IPS-18a (cell line): ENCODE measurements around the gene RAB7B.
"Not testable (repeated sequence)": the region's sequence is repeated elsewhere in the genome, so short reads cannot be mapped to it uniquely, and the experiment has no call there.

Source experiments
- H3K27ac ChIP-seq: one replicate; pipeline ENCODE4 v1.5.1; 2013; ENCODE audit warnings: low read length
- H3K27me3 ChIP-seq: one replicate; pipeline ENCODE4 v1.6.1; 2013; ENCODE audit warnings: mild to moderate bottlenecking, low read length; ENCODE audit not compliant: control insufficient read depth, insufficient read depth
- H3K36me3 ChIP-seq: one replicate; pipeline ENCODE4 v1.6.1; 2013; ENCODE audit warnings: low read depth, low read length; ENCODE audit not compliant: control insufficient read depth
- H3K4me1 ChIP-seq: one replicate; pipeline ENCODE4 v1.6.1; 2013; ENCODE audit warnings: low read depth, low read length; ENCODE audit not compliant: control insufficient read depth
- H3K4me3 ChIP-seq: one replicate; pipeline ENCODE4 v1.5.1; 2013; ENCODE audit warnings: low read length
- H3K9ac ChIP-seq: one replicate; pipeline ENCODE4 v1.6.1; 2013; ENCODE audit warnings: mild to moderate bottlenecking, low read length, moderate library complexity
- H3K9me3 ChIP-seq: one replicate; pipeline ENCODE4 v1.6.1; 2013; ENCODE audit warnings: low read depth, low read length; ENCODE audit not compliant: control insufficient read depth

The RAB7B gene, protein sequence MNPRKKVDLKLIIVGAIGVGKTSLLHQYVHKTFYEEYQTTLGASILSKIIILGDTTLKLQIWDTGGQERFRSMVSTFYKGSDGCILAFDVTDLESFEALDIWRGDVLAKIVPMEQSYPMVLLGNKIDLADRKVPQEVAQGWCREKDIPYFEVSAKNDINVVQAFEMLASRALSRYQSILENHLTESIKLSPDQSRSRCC

DNA sequence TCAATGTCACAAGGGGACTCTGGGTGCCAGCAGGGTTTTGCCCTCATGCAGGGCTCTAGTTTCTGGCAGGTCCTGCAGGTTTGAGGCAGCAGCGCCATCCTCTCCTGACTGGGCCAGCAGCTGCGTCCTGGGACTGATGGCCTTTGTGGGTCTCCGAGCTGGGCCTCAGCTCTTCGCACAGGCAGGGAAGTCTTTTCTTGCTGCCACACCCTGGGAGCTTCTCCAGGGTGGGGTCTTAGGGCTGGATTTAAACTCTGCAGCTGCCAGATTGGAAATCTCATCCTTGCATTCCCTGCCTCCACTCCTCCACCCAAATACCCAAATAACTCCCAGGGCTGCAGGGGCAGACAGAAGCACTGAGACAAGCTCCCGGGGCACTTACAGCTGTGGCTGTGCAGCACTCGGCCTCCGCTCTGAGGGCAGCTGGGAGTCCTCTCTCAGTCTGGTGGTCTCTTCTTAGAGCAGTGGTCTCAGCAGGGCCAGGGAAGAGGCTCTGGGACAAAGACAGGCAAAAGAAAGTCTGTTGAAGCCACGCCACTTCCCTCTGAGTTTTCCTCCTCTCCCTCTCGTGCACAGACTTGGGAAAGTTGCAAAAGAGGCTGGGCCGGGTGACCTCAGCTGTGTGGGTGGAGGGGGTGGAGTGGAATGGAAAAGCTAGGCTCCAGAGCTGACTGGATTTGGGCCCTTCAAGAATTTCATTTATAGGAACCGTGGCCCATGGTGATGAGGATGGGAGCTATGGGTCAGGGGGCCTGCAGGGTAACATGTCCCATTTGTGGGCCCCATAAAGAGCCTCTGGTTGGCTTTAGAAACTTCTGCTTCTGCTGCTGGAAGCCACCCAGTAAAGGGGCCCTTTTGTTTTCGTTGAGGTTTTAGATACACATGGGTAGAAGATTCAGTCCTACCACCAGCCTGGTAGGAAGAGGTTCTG lies at the start of gene RAB7B:
Gene RAB7B (minus strand): TSS at position 525 of the 931 bp plus-strand sequence. CDS start 9,260 bp downstream, outside the sequence.
- peaks cover 6% of the 10 kb centered on the region for H3K4me1 ChIP-seq
- H3K27me3 ChIP-seq: peaks cover 1% of the 10 kb centered on the region
- no peak within 1 kb of the TSS for H3K27ac ChIP-seq
- H3K9ac ChIP-seq: no peak within 1 kb of the TSS
- H3K36me3 ChIP-seq: no peaks in the 10 kb centered on the region
- no peaks in the 10 kb centered on the region for H3K9me3 ChIP-seq
- H3K4me3 ChIP-seq: no peak within 1 kb of the TSS

DNA sequence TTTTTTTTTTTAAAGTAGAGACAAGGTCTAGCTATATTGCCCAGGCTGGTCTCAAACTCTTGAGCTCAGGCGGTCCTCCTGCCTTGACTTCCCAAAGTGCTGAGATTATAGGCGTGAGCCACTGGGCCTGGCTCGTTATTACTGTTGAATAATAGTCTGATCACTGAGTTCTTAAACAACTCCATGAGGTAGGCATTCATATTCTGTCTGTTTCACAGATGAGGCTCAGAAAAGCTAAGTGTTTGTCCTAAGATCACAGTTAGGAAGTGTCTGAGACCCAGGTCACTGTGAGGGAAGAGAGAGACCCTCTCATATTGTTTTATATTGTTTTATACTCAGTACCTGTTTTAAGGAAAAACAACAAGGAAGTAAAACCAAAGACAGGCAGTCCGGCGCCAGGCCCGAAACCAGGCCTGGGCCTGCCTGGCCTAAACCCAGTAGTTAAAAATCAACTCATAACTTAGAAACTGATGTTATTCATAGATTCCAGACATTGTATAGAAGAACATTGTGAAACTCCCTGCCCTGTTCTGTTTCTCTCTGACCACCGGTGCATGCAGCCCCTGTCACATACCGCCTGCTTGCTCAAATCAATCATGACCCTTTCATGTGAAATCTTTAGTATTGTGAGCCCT lies 49.2 kb upstream of the RAB7B start:
- H3K27ac ChIP-seq, H3K36me3 ChIP-seq, H3K27me3 ChIP-seq, H3K9ac ChIP-seq, H3K4me3 ChIP-seq, H3K9me3 ChIP-seq, H3K4me1 ChIP-seq: not testable (repeated sequence)

DNA sequence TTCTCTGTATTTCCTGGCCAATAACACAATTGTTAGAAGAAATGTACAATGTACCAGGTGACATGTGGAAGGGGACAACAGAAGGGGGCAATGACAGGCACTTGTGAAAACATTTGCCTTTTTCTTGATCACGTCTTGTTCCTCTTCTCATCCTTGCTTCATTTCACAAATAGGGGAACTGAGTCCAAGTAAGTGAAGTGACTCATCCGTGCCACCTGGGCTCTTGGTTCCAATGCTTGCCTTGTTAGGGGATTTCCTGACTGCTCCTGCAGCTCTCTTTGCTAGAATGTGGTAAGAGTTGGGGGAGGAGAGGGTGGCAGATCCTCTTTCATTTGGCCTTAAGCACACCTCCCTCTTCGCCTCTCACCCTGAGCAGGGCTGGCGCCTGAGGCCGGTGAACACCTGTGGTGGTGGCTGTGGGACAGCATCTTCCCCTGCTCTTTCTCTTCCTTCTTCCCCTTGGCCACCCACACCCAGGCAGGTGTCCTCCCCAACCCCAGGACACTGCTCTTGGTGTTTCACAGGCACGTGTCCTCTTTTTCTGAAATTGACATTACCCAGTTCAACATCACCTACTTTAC lies 47.5 kb upstream of the RAB7B start:
- H3K27me3 ChIP-seq: no peaks in the 10 kb centered on the region
- no peaks in the 10 kb centered on the region for H3K36me3 ChIP-seq
- H3K4me1 ChIP-seq: peaks cover 7% of the 10 kb centered on the region
- no peak overlapping the region for H3K9ac ChIP-seq
- H3K27ac ChIP-seq: no peak overlapping the region
- no peak overlapping the region for H3K4me3 ChIP-seq
- no peaks in the 10 kb centered on the region for H3K9me3 ChIP-seq

DNA sequence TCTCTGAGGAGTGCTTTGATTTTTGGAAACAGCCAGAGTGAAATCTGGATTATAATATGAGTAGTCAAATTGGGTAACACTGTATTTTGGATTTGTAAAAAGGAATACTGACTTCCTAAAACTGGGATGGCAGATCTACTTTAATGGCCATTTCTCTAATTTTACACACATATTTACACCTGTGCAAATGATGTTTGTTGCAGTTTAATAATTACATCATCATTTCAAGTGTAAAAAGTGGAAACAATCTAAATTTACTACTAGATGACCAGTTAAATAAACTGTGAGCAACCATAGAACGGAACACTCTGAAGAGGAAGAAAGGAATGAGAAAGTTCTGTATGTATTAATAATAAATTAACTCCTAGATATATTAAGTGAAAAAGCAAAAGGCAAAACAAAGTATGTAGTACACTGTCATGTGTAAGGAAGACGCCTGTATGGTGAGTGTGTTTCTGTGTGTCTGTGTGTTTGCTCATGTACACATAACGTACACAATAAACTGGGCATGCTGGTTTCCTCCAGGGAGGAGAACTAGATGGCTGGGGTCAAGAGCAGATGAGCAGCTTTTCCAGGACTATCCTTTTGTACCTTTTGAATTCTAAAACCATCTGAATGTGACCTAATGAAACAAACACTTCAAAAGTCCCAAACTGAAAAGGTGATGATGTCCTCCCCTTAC lies 46.9 kb upstream of the RAB7B start:
- no peak overlapping the region for H3K4me3 ChIP-seq
- H3K9ac ChIP-seq: no peak overlapping the region
- no peaks in the 10 kb centered on the region for H3K9me3 ChIP-seq
- no peaks in the 10 kb centered on the region for H3K27me3 ChIP-seq
- no peak overlapping the region for H3K27ac ChIP-seq
- peaks cover 8% of the 10 kb centered on the region for H3K4me1 ChIP-seq
- H3K36me3 ChIP-seq: no peaks in the 10 kb centered on the region

DNA sequence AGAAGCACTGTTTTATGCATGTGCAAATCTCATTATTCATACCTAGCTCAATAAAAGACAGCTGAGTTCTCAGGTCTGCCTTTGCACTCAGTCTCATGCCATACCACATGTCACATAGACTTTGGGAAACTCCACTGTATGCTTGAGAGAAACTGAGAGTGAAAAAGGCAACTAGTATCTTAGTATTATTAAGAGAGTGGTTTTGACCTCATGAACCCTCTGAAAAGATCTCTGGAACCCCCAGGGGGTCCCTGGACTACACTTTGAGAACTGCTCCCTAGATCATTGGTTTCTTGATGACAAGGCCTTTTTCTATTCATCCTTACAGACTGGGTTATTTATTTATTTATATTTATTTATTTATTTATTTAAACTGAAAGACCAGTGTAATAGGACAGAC lies 46.1 kb upstream of the RAB7B start:
- no peak overlapping the region for H3K27ac ChIP-seq
- H3K4me1 ChIP-seq: peaks cover 8% of the 10 kb centered on the region
- H3K36me3 ChIP-seq: no peaks in the 10 kb centered on the region
- H3K27me3 ChIP-seq: no peaks in the 10 kb centered on the region
- H3K4me3 ChIP-seq: no peak overlapping the region
- no peak overlapping the region for H3K9ac ChIP-seq
- H3K9me3 ChIP-seq: no peaks in the 10 kb centered on the region

DNA sequence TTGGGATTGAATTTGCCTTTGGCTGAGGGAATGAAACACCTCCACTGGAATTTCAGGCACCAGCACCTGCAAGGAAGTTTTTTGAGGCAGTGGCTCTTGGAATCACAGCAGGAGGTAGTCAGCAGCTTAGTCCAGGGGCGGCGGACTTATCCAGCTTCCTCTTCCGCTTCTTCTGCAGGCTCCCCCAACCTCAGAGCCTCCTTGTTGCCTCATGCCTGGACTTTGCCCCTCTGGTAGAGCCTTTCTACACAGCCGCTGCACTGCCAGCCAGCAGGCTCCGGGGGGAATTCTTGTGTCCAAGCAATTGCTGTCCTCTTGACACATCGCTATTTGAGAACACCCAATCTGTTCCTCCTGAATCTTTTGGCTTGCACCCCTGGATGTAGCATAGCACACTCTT lies 45.4 kb upstream of the RAB7B start:
- no peak overlapping the region for H3K9ac ChIP-seq
- no peaks in the 10 kb centered on the region for H3K36me3 ChIP-seq
- H3K27me3 ChIP-seq: no peaks in the 10 kb centered on the region
- H3K27ac ChIP-seq: no peak overlapping the region
- H3K4me3 ChIP-seq: no peak overlapping the region
- no peaks in the 10 kb centered on the region for H3K9me3 ChIP-seq
- H3K4me1 ChIP-seq: peaks cover 8% of the 10 kb centered on the region

DNA sequence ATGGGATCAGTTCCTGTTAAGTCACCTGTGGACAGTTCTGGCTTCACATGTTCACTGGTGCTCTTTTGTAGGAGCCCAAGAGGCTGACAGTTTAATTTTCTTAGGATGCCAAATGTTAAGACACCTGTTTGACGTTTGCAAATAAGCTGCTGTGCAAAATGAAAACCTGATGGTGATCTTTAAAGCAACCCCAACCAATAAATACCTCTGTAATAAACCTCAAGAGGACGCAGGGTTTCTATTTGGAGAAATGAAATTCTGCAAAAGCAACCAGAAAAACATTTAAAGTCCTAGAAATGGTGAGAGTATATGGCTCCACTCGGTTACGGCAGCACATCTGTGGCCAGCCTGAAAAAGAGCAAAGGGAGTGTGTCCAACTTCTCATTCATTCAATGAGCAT lies 44.1 kb upstream of the RAB7B start:
- no peaks in the 10 kb centered on the region for H3K27me3 ChIP-seq
- no peak overlapping the region for H3K4me3 ChIP-seq
- H3K9ac ChIP-seq: no peak overlapping the region
- H3K9me3 ChIP-seq: no peaks in the 10 kb centered on the region
- no peak overlapping the region for H3K27ac ChIP-seq
- peaks cover 8% of the 10 kb centered on the region for H3K4me1 ChIP-seq
- no peaks in the 10 kb centered on the region for H3K36me3 ChIP-seq

DNA sequence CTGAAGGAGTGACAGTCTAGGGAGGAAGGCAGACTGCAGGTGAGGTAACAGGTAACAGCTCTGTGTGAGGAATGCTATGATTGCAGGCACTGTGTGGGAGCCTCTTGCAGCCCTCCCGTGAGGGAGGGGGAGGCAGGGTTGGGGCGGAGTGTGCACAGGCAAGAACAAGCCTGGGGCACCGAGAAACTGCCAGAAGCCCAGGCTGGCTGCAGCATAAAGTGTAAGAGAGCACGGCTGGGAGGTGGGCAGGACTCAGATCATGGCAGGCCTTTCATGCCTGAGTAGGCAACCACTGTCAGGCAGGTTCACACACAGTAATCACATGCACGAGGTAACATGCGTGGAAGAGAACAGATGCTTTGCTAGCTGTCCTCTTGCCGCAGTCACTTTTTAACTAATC lies 38.4 kb upstream of the RAB7B start:
- H3K9me3 ChIP-seq: no peaks in the 10 kb centered on the region
- H3K27ac ChIP-seq: no peak overlapping the region
- no peak overlapping the region for H3K9ac ChIP-seq
- no peaks in the 10 kb centered on the region for H3K27me3 ChIP-seq
- peaks cover 8% of the 10 kb centered on the region for H3K4me1 ChIP-seq
- no peak overlapping the region for H3K4me3 ChIP-seq
- no peaks in the 10 kb centered on the region for H3K36me3 ChIP-seq

DNA sequence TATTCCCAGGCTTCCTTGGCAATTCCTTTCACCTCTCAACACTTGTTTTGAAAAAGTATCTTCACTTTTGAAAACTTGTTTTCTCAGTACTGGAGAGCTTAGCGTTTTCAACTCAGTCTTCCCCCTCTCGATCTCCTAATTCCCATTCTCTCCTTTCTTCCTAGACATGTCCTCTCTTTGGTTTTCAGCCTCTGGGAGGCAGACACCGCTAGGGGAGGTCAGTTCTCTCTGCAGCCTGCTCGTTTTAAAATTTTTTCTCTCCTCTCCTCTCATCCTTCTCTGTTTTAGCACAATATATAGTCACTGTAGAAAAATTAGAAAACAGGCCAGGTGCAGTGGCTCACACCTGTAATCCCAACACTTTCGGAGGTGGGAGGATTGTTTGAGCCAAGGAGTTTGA lies 37.1 kb upstream of the RAB7B start:
- H3K9ac ChIP-seq: no peak overlapping the region
- H3K9me3 ChIP-seq: no peaks in the 10 kb centered on the region

DNA sequence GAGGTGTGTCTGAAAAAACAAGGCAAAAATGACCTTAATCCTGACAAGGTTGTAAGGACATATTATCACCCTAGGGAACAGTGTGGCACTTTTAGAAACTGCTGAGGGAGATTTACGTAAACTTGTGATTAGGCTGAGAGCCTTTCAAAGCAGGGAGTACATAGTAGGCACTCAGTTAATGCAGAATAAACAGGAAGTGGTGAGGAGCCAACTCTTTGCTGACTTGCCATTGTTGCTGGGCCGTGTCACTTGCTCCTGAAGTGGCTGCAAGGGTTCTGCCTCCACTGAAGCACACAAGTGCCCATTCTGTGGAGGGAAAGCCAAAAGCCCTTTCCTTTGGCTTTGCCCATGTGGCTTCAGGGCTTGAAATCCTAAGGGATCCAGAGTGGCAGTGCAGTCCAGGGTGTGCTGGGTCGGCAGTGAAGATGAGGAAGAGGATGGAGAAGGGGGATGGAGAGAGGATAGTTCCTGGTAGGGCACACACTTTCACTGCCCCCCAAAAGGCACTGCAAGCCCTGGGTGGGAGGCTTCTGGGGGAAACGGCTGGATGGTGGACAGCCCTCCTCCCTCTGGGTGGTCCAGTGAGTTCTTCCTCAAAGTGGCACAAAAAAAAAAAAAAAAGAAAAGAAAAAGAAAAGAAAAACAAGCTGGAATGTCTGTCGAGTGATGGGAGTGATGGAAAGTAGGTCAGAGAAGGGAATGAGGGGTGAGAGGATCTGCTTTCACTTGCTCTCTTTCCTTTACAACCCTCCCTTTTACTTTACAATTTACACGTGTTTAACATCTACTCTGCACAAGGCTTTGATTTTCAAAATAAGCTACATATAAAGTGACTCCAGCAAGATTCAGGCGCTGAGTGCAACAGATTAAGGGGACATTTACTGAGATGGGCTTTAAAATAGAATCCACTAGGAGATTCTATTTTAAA lies 36.1 kb upstream of the RAB7B start:
- Histone ChIP-seq H3K9me3 (no peaks in the 10 kb centered on the region), H3K9ac (no peak overlapping the region), H3K27ac (no peak overlapping the region), H3K36me3 (no peaks in the 10 kb centered on the region), H3K27me3 (no peaks in the 10 kb centered on the region), H3K4me3 (no peak overlapping the region), H3K4me1 (peaks cover 5% of the 10 kb centered on the region)

More for the DNA sequence above, 37.1 kb upstream of the RAB7B start:
- no peaks in the 10 kb centered on the region for H3K27me3 ChIP-seq
- peaks cover 5% of the 10 kb centered on the region for H3K4me1 ChIP-seq
- no peak overlapping the region for H3K27ac ChIP-seq
- H3K36me3 ChIP-seq: no peaks in the 10 kb centered on the region
- no peak overlapping the region for H3K4me3 ChIP-seq
